Stimulated activated CD4-positive, alpha-beta T cell treated with anti-CD3 and anti-CD28 coated beads, TNF-alpha, amount 100 ng/mL, for 1 hour (primary cell): ENCODE results near the gene TPD52L1.
"Not testable (repeated sequence)": the region's sequence is repeated elsewhere in the genome, so short reads cannot be mapped to it uniquely, and the experiment has no call there.

Experiments used
- DNase-seq, 3 donors: peaks; one replicate each; pipeline ENCODE4 v3.0.0-alpha.2; 2020; ENCODE audit warnings: low read depth in 3 of 3, low spot score in 1 of 3

Gene TPD52L1

DNA sequence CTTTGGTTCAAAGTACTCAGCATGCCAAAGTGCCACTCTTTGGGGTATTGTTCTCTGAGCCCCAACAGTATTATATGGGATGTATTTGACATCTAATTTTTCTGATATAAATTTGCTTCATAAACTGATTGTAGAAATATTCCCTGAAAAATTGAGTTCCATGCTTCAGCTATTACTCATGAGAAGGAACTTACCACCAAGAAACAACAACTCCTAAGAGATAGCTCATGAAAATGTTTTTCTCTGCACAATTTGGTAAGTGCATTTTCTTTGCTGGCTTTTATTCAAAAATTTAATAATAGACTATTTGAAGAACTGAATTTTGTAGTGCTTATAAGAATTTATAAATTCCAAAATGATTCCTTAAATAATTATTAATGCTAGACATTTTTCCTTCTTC, 12.8 kb upstream of the TPD52L1 start:
- no peak for DNase-seq

DNA sequence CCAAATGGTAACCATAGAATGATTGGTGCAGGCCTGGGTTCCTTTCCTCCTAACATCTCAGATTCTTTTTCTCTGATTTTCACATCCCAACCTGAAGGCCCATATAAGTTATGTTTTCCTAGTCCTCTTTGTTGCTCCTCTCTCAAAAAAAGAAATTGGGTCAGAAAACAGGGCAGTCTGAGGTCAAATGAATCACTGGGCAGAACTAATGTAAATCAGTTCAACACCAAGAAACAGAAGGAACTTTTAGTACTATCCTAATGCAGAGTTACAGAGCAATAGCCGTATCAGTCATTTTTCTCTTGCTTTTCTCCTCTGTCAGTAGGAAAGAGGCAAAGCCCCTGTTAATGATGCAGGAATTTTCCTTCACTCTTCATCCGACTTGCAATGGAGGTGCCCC, 11.0 kb upstream of the TPD52L1 start:
- no peak for DNase-seq

DNA sequence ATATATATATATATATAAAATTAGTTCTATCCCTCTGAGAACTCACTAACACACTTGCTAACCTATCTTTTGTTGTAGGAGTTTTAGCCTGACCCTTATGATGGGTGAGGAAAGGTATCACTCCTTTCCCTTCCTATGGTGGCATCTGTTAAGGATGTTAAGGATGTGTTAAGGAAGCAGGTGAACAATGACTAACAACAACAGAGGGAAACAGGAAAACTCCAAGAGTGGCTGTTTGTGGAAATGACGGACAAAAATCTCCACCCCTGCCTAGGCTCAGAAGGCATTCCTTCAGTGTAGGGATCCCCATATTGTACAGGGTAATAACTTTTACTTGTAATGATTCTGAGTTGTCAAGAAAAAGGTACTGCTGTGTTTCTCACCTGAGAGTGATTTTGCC, 8.8 kb upstream of the TPD52L1 start:
- no peak for DNase-seq

DNA sequence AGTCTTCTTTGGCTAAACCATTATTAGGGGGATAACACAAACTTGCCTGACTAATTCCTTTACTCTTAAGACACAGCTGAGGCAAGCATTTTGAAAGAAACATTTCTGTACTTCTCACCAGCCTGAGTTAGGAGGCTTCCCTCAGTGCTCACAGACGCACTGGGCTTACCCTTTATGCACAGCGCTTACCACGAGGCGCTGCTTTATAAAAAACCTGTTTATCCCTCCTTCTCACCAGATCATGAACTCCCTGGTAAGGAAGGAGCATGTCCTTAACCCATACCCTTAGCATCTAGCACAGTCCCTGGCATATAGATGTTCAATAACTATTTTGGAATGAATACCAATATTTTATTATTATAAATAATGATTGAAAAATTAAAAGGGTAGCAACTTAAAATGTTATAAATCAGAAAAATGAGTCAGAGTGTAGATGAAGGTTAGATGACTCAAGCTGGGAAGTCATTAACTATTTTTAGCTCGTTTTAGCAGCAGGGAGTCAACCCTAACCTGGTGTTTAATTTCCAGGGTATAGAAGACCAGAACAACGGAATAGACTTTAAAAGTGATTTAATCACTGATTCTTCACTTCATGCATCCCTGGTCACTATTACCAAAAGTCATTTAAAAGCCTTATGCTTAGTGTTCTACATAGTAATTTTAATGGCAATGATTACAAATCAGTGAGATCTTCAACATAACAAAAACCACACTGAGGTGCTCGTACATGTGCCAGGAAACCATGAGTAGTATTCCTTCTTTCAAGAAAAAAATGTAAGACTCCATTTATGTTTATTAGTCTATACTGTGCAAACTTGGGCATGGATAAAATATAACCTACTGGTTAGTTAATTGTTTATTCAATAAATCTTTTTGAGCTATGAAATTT, 4.1 kb upstream of the TPD52L1 start:
- no peak for DNase-seq

DNA sequence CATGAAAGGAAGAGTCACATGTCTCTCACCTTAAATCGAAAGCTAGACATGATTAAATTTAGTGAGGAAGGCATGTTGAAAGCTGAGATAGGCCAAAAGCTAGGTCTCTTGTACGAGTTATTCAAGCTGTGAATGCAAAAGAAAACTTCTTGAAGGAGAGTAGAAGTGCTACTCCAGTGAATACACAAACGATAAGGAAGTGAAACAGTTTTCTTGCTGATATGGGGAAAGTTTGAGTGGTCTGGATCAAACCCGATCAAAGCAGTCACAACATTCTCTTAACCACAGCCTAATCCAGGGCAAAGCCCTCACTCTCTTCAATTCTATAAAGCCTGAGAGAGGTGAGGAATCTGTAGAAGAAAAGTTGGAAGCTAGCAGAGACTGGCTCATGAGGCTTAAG, 1.9 kb upstream of the TPD52L1 start:
- DNase-seq: no peak

DNA sequence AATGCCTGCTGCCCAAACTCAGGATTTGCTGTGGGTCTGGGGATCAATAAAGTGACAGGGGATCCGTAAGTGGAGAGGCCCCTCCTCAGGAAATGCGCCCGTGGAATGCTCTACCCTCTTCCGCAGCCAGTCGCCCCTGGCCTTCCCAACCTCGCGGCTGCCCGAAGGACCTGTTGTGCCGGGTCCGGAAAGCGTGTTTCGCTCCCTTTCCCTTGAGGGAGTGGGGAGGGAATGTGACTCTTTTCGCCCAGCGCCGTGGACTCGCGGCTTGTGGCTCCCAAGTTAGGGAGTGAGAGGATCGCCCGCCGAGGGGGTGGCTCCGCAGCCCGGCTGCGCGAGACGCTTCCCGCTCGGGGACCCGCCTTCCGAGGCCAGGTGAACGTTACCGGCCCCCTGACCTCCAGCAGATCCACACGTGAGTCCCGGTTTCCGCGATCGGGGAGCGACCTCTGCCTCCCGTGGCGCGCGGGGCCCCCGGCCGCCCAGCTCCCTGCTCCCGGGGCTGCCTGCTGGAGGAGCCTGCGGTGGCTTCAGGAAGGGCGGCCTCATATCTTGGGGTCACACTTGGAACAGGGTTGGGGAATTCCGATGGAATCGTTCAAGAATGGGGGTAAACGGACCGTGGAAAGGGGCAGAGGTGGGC, 666 bp downstream of the TPD52L1 start:
- no peak for DNase-seq

DNA sequence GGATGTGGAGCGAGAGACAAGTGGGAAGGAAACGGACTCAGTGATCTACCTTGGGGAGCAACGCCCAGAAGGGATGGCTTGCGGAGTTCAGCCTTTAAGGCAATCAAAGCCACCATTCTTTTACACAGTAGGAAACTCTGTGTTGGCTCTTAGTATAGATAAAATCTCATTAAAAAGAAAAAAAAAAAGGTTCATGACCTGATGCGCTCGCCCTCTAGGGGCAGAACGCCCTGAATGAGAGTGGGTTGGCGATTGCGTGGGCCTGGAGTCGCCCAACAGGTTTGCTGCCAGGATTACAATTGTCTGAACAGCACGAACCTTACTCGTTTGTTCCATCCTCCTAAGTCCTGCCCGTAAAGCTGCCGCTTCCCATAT, 1.2 kb downstream of the TPD52L1 start:
- peak in 1 of 3 donors; percentile 6 for DNase-seq

DNA sequence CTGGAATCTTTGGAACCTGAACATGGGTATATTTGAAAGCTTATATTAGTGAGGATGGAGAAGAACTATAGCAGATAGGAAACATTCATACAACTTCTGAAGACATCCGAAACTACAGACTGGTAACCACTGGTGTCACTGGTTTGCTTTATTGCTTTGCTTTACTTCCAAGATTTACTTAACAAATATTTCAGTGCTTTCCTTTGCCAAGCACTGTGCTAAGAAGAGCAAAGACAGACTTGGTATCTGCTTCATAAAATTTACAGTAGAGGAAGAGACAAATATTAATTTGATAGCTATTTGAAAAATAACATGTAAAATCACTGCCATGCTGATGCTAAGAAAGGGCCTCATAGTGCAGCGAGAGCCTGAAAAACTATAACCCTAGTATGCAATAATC, 1.8 kb downstream of the TPD52L1 start:
- DNase-seq: no peak

DNA sequence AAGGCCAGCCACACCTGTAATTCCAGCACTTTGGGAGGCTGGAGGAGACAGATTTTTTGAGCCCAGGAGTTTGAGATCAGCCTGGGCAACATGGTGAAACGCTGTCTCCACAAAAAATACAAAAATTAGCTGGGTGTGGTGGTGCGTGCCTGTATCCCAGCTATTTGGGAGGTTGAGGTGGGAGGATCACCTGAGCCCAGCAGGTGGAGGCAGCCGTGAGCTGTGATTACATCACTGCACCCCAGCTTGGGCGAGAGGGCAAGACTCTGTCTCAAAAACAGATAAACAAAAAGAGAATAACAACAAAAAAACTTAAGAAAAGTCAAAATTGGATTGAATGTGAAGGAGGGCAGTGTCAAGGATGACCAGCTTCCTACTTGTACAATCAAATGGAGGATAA, 2.9 kb downstream of the TPD52L1 start:
- DNase-seq: no peak

DNA sequence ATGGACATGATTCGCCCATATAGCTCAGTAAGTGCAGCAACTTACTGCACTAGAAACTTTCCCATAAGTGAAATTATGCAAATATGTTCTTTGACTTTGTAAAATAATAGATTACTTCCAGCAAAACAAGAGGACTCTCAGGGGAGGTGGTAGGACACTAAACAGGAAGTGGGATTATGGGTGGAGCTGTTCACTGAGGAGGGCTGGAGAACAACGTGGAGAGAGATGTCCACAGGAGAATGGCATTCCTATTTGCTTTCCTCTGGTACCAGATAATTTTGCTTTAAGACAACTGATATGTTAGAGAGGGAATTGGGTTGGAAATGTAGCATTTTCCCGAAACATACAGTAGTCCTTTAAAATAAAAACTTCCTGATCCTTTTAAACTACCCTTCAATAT, 3.7 kb downstream of the TPD52L1 start:
- no peak for DNase-seq

DNA sequence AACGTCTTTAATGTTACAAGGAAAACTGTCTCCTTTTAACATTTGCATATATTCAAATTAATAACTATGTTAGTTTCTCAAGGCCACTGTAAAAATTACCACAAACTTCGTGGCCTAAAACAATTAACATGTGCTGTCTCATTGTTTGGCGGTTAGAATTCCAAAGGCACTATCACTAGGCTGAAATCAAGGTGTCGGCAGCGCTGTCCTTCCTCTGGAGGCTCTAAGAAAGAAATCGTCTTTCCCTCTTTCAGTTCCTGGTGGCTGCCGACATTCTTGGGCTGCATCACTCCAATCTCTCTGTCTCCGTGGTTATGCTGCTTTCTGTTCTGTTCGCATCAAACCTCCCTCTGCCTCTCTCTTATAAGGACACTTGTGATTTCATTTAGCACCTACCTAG, 4.2 kb downstream of the TPD52L1 start:
- DNase-seq: no peak

DNA sequence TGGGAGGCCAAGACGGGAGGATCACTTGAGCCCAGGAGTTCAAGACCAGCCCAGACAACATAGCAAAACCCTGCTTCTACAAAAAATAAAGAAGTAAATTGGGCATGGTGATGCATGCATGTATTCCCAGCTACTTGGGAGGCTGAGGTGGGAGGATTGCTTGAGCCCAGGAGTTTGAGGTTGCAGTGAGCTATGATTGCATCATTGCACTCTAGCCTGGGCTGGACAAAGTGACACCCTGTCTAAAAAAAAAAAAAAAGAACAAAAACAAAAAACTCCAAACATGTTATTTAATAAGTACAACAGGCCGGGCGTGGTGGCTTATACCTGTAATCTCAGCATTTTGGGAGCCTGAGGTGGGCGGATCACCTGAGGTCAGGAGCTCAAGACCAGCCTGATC, 9.8 kb downstream of the TPD52L1 start:
- not testable (repeated sequence) for DNase-seq

DNA sequence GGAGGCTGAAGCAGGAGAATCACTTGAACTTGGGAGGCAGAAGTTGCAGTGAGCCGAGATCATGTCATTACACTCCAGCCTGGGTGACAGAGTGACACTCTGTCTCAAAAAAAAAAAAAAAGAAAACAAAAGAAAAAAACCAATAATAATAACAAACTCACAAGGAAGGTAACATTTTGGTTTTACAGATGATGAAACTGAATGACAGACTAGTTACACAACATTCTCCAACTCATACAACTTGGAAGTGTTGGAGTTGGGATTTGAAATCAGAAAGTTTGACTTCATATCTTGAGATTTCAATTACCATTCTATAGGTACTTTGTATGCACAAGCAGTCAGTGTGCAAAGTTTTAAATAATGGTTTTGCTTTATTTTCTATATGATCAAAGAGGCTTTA, 10.2 kb downstream of the TPD52L1 start:
- DNase-seq: no peak

DNA sequence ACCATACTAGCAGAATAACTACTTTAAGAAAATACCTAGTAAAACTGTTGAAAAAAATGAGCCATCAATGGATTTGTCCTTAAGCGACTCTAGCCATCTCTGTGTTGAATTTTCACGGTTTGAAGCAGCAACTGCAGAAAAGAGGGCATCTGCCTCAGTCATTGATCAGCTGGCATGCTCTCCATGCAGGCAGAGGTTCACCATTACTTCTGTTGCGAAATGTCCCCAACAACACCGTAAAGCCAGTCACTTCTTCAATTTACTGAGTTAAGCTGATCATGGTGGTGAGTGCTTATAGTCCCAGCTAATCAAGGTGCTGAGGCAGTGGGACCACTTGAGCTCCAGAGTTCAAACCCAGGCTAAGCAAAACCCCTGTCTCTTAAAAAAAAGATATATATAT, 11.1 kb downstream of the TPD52L1 start:
- no peak for DNase-seq

DNA sequence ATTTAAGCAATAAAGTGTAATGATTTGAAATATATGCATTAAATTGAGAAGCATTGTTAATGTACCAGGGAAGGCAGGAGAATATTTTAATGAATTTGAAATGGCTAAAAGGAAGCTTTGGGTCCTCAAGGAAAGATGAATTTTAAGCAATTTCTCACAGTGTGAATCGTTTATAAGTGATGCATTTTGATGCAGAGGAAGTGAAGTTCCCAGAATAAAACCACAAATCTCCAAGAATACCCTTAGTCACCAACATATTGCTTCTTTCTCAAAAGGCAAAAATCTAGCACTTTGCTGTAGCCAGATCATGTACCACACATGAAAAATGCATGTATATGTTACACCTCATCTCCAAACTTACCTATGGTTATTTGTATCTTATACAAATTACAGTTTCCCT, 11.7 kb downstream of the TPD52L1 start:
- DNase-seq: no peak

DNA sequence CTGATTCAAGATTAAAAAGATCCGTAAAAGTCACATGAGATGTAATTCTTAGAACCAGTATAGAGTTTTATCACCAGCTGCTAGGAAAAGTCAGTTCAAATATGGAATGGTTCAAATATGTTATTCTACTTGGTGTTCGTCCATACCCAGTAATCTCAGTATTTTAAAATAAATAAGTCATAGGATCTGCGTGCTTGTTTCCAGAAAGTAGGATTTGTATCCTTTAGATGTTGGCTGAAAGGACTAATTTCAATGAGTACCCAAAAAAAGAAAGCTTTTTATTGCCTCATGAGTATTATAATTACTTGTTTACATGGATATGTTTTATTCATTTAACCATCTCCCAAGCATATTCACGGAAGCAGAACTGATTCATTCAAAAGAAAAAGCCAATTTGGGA, 12.2 kb downstream of the TPD52L1 start:
- no peak for DNase-seq

DNA sequence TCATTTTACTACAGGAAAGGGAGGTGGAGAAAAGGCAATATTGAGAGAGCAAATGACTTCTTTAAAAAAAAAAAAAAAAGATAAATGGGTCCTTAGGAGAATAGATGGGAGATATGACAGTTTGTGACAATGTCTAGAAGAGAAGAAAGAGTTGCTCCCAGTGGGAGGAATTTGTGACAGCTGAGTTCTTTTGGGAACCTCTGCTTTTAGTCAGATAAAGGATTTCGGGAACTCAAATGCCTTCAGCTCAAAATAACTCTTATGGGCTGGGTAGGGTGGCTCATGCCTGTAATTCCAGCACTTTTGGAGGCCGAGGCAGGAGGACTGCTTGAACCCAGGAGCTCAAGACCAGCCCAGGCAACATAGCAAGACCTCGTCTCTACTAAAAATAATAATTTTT, 13.1 kb downstream of the TPD52L1 start:
- no peak for DNase-seq

DNA sequence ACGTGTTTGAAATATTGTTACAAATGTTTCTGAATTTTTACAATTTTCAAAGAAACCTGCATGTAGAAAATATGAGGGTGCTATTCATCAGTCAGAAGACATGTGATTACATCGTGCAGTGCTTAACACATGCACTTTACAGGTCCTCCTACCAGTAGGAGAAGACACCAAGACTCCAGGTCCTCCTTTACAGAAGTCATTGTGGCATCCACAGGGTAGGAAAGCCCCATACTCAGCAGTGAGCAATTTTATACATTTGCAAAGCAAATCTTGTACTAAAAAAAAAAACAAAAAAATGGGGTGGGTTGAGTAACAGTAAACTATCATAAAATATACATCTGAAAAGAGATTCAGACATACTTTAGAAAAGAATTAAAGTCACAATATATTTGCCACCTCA, 14.0 kb downstream of the TPD52L1 start:
- DNase-seq: no peak

DNA sequence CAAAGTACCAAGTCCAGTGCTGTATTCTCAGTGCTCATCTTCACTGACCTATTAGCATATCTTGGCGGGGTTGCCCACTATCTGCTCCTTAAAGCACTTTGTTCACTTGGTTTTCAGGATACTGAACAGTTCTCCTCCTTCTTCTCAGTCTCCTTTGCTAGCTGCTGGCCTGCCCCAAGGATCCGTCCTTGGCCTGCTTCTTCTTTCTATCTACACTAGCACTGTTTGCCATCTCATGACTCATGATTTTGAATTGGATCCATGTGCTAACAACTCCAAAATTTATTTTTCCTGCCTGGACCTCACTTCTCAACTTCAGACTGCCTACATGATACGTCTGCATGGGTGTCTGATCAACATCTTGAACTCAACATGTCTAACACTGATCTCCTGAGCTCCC, 15.5 kb downstream of the TPD52L1 start:
- DNase-seq: no peak

DNA sequence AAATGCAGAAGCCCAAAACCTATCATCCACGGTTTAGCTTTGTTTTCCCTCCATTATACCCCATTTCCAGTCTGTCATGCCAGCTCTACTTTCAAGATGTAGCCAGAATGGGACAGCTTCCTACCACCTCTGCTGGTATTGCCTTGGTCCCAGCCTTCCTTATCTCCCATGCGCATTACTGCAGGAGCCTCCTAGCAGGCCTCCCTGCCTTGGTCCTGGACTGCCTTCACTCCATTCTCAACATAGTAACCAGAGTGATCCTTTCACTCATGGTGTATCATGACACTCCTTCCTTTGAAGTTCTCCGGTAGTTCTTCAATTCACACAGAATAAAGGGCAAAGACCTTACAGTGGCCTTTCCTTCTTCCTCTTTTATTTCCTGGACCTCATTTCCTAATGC, 15.9 kb downstream of the TPD52L1 start:
- DNase-seq: no peak

DNA sequence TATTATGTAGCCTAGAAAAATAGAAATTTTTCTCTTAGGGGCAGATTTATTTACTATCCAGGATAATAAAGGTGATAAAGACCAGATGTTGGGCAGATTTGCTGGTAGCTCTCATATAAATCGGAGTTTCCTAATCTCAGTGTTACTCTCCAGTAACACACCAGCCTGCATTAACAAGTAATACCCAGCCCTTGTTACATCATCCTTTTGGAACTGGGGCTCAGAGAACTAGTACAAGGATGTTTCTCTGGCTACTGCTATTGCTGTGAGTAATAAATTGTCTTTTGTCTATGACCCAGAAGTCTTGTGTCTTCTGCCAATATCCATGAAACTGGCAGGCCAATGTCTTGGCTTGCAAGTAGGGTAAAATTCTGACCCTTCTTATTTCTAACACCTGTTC, 16.8 kb downstream of the TPD52L1 start:
- no peak for DNase-seq

DNA sequence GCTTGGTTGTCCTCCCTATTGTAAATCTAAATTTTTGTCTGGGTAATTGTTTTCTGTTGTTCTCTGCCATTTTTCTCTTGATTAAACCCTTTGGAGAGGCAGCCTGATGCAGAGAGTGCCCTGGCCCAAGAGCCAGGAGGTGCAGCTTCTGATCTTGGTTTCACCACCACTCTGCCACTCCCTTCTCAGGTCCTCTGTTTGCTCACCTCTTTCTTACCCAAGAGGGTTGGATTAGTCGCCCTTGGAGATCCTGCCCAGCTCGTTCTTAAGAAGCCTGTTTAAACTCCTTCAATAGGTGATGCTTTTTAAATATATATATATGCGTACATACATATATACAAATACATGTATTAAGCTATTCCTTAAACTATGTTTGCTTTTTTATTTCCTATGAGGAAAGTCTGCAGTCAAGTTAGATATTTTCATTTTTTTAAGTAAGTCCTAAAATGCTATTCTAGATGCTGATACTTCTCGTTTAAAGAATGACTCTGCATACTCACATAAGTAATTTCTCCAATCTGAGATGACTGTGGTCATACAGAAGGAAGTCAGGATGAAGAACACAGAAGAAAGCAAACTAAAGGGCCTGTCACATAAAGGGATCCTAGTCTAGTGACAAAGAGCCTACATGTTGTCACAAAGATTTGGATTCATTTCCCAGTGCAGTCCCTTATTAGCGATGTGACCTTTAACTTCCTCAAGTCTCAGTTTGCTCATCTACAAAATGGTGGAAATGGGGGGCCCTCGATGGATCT, 19.9 kb downstream of the TPD52L1 start:
- DNase-seq: no peak
